T-helper 9 cell (primary cell): ENCODE measurements around the gene SDK1.

Experiments used
- DNase-seq: peaks from one replicate; pipeline ENCODE4 v3.0.0-alpha.2; 2020

SDK1 gene

DNA sequence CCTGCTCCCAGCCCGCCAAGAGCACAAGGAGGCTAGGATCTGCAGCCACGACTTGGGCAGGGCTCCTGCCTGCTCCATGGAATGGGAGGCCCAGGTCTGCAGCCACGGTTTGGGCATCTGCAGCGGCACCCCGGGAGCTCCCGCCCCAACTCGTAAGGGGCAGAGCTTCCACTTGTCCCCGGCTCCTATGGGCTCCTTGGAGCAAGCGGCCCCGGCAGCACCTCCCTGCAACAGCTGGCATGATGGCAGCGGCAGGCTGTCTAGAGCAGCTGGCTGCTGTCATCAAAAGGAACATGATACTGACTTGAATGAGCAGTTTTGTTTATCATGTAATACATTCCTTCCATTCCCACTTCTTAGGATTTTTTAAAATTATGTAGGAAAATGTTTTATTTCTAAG, 697.0 kb downstream of the SDK1 start:
- no peak for DNase-seq

DNA sequence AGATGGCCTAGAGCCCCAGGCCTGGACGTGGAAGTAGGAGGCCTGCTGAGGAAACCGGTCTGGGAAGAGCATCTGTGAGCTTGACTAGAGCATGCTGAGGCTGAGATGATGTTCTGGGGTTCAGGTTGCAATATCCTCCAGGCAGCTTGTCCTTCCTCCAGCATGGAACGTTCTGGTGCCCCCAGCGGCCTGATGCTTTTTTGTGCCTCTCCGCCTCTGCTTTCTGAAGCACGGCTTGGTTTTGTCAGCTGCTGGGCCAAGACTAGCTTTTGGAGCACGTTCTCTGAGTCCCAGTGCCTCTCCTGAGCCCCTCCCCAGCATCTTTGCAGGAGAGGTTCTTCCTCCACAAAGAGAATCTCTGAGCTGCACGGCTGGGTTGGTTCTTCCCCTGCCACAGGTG, 699.1 kb downstream of the SDK1 start:
- no peak for DNase-seq

DNA sequence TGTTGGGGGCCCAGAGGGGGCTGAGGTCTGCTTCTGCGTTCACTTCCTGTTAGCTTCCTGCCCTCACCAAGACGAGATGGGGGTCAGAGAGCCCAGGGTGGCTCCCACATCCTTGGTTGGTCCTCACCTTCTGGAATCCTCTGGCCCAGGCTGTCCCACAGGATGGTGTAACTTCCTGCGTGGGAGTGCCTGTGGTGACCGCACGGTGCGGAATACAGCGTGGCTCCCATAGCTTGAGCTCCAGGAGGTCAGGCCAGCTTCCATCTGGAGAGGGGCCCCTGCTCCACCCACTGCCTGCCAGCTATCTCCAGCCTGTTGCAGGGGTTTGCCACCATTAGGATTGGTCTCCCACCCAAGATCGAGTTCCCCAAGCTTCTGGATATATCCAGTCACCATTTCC, 699.9 kb downstream of the SDK1 start:
- DNase-seq: no peak

DNA sequence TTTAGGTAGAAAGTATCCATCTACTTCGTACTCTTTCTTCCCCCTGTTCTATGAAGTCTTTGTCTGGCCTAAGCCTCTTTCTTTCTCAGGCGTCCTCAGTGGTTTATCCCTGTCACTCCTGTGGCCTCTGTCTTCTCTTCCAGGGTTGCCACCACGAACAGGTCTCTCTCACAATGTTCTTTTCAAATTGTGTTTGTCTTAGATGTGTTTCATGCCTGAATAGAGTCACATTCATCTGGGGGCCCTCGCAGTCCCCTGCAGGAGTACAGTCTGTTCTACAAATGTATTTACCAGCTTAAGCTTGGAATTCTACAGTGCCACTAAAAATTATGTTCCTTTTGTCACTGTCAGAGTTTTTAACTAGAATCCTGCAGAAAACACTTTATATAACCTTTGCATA, 700.7 kb downstream of the SDK1 start:
- no peak for DNase-seq

DNA sequence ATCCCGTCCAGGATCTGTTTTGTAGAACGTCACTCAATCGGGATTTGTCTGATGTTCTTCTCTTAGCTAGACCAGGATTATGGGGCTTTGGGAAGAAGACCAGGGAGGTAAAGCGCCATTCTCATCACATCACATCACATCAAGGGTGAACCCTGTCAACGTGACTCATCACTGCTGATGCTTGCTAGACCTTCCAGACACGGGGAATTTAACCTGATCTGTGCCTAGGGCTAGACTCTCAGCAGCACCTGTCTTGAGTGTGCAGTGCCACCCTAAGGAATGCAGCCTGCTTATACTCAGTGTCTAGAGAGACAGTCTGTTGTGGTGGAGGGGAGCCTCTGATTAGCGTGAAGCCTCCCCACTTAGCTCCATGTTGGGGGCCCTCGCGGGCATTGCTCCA, 702.5 kb downstream of the SDK1 start:
- DNase-seq: no peak

DNA sequence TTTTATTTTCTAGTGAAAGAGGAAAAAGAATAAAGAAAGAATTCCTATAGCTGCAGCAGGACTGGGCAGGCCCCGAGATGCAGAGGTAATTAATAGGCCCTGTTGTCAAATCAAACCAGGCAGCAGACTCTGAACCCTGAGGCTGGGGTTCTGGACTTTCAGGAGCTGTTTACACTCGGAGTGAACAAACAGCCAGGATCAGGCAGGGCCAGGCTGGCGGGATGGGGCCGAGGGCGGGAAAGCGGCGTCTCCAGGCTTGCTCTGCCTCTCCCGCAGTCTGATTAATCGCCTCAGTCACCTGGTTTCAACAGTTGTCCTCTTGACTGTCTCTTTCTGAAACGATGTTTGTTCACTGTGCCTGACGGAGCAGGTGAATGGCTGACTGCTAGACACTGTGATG, 705.6 kb downstream of the SDK1 start:
- no peak for DNase-seq

DNA sequence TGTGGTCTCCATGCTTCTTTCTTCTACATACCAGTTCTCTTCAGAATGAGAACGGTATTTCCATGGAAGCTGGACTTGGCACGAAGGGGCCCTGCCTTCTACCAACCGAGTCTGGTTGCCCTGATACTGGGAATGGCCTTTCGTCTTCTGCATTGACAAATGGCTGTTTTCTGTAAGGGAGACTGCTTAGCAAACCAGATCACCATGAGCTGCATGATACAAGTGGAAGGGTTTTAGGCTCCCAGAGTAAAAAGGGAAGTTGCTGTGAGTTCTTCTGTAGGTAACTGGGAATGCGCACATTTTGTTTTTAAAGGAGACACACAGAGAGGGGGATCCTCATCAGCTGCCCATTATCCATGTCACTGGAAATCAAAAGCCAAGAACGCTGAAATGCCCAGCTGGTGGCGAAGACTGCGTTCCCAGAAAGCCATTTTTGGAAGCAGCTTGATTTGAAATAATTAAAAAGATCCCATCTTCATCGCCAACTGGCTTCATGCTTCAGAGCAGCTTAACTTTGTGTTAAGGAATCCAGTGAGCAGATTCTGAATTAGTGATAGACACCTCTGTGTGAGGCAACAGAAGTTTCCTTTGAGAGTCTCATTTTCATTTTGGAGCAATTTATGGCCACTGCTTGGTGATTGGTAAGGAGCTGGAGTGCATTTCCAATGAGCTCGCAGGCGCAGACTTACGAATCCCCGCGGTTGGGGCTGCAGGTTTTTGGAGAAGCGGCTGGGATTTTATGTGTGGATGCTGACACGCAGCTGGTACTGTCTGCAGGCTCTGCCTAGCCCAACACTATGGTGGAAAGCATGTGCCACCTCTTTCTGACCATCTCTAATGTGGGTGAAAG, 708.4 kb downstream of the SDK1 start:
- no peak for DNase-seq

DNA sequence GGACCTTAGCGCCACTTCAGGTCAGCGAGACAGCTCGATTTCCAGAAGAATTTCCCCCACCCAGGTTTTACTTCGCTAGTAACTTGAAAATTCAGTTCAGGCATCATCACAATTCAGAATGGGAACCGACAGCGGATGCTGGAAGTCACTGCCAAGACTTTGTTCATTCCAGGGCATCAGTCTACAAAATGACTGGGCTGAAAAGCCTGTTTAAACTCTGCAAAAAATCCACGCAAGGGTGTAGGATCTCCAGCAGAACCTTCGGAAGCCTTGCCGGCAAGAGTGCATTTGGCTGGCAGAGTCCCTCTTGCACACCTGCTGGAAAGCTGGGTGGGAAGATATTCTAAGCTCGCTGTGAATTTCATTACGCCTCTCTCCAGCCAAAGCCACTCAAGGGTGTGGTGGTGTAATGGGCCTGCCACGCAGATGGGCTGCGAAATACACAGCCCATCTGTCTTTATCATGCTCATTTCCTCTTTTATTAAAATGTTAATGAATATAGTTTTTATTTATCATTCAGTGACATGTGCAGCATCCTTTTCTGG, 709.1 kb downstream of the SDK1 start:
- no peak for DNase-seq

DNA sequence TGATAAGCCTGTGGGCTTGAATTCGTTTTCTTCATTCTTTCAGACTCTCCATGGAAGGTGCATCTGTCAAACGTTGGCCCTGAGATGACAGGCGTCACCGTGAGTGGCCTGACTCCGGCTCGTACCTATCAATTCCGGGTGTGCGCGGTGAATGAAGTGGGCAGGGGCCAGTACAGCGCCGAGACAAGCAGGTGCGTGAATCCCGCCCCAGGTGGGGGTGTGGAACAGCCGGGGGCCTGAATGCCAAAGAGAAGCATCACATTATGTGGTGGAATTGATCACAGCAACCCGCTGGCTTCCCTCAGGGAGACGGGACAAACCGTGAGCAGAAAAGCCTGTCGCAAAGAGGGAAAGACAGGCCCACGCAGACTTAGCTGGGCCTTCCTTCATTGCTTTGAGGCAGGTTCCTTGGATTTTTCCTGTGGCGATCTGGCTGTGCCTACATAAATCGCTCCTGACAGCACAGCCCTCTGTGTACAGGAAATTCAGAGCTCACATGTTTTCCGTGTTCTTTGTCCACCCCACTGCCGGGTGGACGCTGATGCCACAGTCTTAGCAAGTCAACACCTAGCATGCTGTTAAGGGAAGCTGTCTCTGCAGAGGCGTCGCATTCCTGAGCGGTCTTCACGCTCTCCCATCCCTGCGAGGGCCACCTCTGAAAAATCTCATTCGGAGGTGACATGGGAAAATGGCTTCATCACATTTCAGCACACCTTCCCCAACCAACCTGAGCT, 710.0 kb downstream of the SDK1 start:
- DNase-seq: no peak

DNA sequence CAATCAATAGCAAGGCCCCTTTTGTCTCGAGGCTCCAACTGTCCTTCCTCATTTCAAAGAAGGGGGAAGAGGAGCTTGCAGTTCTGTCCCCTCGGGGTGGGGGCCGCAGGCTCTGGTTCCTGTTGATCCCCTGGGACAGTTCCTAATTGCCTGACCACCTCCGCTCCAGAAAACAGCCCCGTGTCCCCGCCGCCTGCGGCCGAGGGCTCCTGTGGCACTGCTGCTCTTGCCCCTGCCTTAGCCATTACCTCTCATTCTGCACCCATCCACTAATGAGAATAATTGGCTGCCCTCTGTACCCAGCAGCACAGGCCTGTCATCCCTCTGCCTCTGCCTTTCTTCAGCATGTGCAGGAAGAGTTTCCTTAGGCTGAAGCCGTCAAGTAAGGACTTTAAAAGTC, 712.7 kb downstream of the SDK1 start:
- DNase-seq: no peak

DNA sequence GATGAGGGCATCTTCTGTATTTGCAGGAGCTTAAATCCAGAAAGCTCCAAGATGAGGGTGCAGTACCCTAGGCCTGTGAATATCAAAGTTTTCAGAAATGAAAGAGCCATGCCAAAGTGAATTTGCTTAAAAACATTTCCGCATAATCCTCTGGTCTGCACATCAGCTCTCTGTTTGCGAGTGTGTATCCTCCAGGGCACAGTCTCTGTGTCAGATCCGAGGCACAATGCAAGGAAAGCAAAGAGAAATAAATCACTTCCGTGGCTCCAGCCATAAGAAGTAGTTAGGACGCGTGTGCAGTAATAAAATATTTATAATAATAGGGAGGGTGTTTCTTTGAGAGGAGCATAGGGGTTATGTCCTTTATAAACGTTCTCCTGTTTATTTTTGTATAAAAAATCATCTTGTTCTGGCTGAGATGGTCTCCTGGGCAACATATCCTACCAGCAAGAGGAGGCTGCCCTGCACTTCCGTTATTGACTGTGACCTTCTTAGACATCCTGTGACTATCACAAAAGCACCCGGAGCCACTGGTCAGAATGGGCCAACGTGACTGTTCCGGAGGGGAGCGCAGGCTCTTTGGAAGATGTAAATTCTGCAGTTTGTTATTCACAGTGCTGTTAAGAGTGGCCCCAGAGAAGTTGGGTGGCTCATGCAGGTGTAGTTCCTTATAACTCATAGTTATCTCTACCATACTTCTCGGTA, 713.4 kb downstream of the SDK1 start:
- DNase-seq: no peak

DNA sequence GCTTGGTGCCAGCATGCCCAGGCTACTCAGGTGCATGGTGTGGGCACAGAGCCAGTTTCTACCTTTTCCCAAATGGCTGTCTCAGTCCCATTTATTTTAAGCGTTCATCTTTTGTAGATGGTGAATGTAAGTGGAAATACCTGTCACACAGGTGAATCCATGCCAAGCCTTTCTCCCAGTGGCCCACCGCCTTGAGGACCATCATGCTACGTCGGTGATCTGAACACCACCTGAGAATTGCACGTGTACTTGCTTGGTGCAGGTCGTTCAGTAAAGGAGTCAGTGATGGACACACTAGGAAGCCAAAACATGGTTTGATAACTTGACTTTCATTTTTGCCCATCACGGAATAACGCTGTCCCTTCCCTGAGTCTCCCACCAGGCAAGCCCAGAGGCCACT, 714.3 kb downstream of the SDK1 start:
- DNase-seq: no peak

DNA sequence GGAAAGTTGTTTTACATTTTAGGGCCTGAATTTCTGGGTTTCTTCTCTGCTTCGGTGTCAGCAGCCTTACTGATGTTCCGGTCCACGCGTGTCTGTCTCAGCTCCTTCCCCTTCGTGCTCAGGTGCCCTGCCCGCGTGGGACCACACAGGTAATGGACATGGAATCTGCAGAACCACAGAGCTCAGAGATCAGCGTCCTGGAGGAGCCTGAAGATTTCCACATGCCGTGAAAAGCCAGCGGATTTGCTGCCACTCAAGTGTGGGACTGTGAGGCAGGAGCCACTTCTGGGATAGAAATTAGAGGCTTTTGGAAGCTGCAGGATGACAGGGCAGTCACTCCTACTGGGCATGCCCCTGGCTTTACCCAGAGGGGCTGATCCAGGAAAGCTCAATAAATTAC, 714.9 kb downstream of the SDK1 start:
- DNase-seq: no peak

DNA sequence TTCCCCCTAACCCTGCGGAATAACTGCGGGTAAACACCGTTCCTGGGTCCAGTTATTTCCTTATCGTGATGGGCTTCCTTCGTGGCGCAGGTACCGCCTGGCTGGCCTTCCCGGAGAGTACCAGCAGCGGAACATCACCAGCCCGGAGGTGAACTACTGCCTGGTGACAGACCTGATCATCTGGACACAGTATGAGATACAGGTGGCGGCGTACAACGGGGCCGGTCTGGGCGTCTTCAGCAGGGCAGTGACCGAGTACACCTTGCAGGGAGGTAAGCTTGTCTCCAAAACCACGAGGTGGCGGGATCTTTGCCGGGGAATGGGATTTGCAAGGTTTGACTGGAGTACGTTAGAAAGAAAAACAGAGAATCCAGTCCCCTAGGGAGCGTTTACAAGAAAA, 716.0 kb downstream of the SDK1 start:
- no peak for DNase-seq

DNA sequence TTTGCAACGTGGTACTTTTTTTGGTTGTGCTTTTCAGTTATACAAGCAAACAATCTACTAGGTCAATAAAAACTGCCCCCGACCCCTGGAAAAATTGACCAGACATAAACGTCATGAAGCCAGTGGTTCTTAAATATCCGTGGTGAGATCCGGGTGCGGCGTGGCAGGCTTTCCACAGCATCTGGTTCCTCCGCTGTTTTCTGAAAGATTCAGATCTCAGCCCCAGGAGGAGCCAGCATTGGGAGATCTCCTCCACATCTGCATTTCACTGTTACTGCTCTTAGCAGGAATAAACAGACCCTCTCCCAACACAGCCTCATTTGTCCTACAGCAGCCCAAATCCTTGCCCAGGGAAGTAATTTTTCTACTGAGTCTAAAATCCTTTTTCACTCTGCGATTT, 716.7 kb downstream of the SDK1 start:
- DNase-seq: no peak

DNA sequence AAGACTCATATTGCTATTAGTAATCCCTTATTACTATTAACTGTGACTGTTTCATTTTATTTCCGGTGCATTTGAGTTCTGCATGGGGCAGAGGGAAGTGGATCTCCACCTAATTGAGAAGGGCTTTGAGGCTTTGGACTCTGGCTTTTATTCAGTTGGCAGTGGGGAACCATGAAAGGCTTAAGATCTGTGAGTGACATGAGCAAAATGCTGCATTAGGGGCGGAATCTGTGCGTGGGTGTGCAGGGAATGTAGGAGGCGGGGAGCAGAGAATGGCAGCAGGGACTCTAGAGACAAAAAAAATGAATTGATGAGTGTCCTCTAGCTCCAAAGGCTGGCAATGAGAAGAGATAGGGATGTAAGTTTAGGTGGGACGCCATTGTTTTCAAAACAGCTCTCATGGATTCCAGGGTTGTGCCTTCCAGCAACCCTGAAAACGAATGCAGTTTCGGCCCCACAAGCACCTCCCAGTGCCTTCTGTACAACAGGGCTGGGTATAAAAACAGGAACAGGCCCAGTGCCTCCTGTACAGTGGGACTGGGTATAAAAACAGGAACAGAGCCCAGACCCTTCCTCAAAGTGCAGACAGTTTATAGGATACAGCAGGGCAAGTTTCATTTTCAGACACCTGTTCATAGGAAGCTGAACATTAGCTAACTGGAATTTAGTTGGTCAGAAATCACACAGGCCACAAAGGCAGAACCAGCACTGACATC, 717.7 kb downstream of the SDK1 start:
- no peak for DNase-seq

DNA sequence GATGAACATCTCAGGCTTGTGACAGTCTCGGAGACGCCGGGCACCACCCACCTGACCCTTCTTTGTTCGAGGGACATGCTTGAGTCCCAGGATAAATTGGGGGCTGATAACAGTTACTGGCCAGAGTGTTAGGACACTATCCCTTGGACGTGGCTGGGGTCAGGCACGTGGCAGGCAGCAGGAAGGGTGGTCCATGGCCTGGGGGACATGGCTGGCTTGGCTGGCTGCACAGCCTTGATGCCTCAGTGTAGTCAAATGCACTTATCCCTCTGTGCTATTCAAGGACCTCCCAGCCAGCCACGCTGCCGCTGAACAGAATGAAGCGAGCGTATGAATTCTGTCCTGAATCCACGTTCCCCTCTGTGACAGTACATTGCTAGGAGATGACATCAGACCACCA, 719.0 kb downstream of the SDK1 start:
- DNase-seq: no peak

DNA sequence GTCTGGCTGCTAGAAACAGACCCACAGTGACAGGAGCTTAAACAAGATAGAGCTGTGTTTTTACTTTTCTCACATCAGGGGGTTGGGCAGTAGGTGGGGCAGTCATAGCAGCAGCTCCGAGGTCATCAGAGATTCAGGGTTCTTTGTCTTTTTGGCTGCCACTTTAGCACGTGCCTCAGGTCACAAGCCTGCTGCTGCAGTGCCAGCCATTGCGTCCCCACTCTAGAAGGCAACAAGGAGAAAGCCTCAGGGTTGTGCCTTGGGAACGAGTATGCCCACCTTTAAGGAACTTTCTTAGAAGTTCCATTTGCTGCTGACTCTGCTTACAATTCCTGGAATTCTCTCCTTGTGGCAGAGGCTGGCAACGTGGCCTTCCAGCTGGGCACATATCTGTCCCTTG, 720.4 kb downstream of the SDK1 start:
- no peak for DNase-seq

DNA sequence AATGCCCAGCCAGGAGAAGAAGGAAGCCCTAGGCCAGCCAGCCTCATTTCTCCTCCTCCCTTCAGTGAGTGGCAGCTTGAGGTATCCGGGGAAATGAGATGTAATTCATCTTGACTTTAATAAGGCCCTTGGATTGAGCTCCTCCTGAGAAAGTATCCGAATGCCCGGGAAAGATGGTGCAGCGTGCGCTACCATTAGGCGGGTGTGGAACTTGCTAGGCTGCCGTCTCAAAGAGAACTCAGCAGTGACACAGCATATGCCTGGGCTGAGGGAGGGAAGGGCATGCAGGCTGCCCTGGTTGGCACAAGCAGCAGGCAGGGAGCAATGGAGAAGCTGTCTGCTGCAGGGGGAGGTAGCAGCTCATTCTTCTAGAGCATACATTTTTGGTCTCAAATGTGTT, 721.2 kb downstream of the SDK1 start:
- DNase-seq: no peak

DNA sequence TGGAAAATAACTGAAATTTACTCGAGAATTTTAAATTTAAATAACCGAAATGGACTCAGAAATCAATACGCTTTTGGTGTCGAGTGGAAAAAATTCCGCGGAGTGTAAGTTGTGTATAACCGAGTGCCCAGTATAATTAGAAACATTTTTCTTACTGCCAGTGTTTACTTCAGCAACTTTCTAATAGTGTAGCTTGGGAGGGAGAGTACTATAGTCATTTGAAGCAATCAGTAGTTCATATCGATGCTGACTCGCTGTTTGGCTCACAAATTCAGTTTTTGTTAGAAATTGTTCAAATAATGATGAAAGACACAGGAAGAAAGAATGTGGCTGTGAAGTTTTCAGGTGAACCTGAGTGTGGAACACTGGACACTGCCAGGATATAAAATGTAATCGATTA, 722.5 kb downstream of the SDK1 start:
- DNase-seq: no peak

DNA sequence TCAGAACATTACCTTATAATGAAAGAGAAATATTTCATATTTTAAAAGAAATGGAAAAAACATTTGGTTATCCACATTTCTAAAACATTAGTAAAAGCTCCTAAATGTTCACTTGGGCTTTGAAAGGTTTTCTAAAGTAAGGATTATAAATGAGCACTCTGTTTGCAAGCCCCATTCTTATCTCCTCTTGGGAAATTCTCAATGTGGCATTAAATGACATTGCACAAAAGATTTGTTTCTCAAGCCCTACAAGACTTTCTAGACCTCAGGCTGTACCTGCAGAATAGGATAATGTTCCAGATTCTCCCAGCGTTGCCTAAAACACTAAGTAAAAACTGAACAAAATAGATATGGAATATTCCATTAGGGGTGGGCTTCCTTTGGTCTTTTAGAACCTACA, 723.1 kb downstream of the SDK1 start:
- no peak for DNase-seq

DNA sequence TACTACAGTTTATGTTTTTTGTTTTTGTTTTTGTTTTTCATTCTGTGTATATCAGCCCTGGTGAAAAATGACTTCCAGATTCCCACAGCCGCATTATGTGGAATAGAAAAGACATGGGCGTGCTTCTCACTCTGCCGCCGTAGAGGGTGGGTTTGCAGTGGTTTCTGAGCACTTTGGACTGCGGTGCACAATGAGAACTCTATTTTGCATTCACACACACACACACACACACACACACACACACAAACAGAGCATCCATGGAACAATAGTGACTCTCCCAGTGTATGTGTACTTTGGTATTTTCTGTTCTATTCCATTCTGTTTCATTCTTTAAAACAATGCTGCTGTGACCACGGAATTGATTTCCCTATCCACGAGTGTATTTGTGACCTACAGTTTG, 723.8 kb downstream of the SDK1 start:
- no peak for DNase-seq

DNA sequence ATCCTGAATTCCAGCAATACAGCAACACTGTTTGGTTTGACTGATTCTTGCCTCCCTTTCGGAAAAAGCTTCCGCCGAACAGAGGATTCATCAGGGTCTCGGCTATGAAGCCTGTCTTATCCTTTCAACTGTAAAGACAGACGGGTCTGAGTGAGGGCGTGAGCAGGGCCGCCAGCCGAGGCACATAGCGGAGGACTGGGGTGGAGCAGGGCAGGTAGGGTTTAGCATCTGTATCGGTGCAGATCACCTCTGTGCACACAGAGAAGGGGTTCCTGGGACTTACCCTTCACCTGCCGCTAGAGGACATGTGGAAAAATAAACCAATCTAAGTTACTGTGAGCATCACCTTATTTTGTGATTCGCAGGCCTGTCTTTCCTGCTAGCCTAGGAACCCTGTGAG, 724.2 kb downstream of the SDK1 start:
- no peak for DNase-seq
